NCI-H2107 treated with DMSO at 0.1 percent for 48 hours (cell line): ENCODE measurements around the gene ITSN1.
"Not testable (repeated sequence)": the region's sequence is repeated elsewhere in the genome, so short reads cannot be mapped to it uniquely, and the experiment has no call there.

Experiments
- DNase-seq: peaks from one replicate; lab custom pipeline; 2025; ENCODE audit not compliant: unreplicated experiment; lab: John Stamatoyannopoulos, UW

The ITSN1 gene

GRCh38 chr21:33642027-33642895 is at the start of gene ITSN1:
TSS of gene ITSN1 (plus strand) at chr21:33642501. CDS start at chr21:33718829, 76,328 bp downstream.
- DNase-seq = peak; percentile 99

GRCh38 chr21:33598051-33598450 is 44.2 kb upstream of the ITSN1 start:
- DNase-seq = no peak

GRCh38 chr21:33608559-33608958 is 33.7 kb upstream of the ITSN1 start:
- DNase-seq = no peak

- DNase-seq = no peak
Observed at GRCh38 chr21:33611006-33611744, 31.1 kb upstream of the ITSN1 start.

GRCh38 chr21:33617565-33617964 is 24.7 kb upstream of the ITSN1 start:
- not testable (repeated sequence) for DNase-seq

- DNase-seq = no peak
Observed at GRCh38 chr21:33618407-33618806, 23.9 kb upstream of the ITSN1 start.

- DNase-seq = no peak
Observed at GRCh38 chr21:33619726-33620125, 22.6 kb upstream of the ITSN1 start.

- DNase-seq = no peak
Observed at GRCh38 chr21:33622253-33622652, 20.0 kb upstream of the ITSN1 start.

GRCh38 chr21:33626151-33626550 is 16.1 kb upstream of the ITSN1 start:
- DNase-seq = not testable (repeated sequence)

GRCh38 chr21:33634254-33634653 is 8.0 kb upstream of the ITSN1 start:
- DNase-seq = no peak

- peak; percentile 80 for DNase-seq
Observed at GRCh38 chr21:33640697-33641351, 1.5 kb upstream of the ITSN1 start.

GRCh38 chr21:33641352-33642026 is 812 bp upstream of the ITSN1 start, which contains the start of gene CRYZL1:
TSS of gene CRYZL1 (minus strand) at chr21:33641741. CDS start at chr21:33631551, 10,190 bp downstream.
- peak; percentile 98 for DNase-seq

- DNase-seq = no peak
Observed at GRCh38 chr21:33642896-33643657, 776 bp downstream of the ITSN1 start.

GRCh38 chr21:33643658-33644311 is 1.5 kb downstream of the ITSN1 start:
- DNase-seq = peak; percentile 21

- DNase-seq = no peak
Observed at GRCh38 chr21:33644383-33645074, 2.2 kb downstream of the ITSN1 start.

GRCh38 chr21:33645730-33646129 is 3.4 kb downstream of the ITSN1 start:
- DNase-seq = no peak

GRCh38 chr21:33647587-33647986 is 5.3 kb downstream of the ITSN1 start:
- DNase-seq = no peak

- DNase-seq = no peak
Observed at GRCh38 chr21:33648555-33648954, 6.3 kb downstream of the ITSN1 start.

- no peak for DNase-seq
Observed at GRCh38 chr21:33650230-33650629, 7.9 kb downstream of the ITSN1 start.
